ENCODE measurements around the gene AMN1.
"Not testable (repeated sequence)": the region's sequence is repeated elsewhere in the genome, so short reads cannot be mapped to it uniquely, and the experiment has no call there.

Gene AMN1

GRCh38 chr12:31672521-31672920 is 56.3 kb downstream of the AMN1 start:
- no peak for DNase-seq

GRCh38 chr12:31669582-31669981 is 59.2 kb downstream of the AMN1 start:
- not testable (repeated sequence) for DNase-seq

GRCh38 chr12:31669020-31669419 is 59.8 kb downstream of the AMN1 start:
- no peak for DNase-seq

- DNase-seq, result no peak
Measured at GRCh38 chr12:31664038-31664437, 64.8 kb downstream of the AMN1 start.

- DNase-seq, result no peak
Measured at GRCh38 chr12:31663576-31663975, 65.2 kb downstream of the AMN1 start.

- DNase-seq, result no peak
Measured at GRCh38 chr12:31662176-31662849, 66.5 kb downstream of the AMN1 start.

GRCh38 chr12:31659087-31659942 is 69.5 kb downstream of the AMN1 start, which contains the start of gene ETFBKMT:
ETFBKMT (plus strand) TSS chr12:31659688; CDS start chr12:31661954, 2,266 bp downstream.
- peak; percentile 98 for DNase-seq

- DNase-seq, result peak; percentile 9
Measured at GRCh38 chr12:31658471-31659086, 70.2 kb downstream of the AMN1 start.

- DNase-seq, result no peak
Measured at GRCh38 chr12:31655792-31656191, 73.0 kb downstream of the AMN1 start.

GRCh38 chr12:31655208-31655607 is 73.6 kb downstream of the AMN1 start:
- no peak for DNase-seq

GRCh38 chr12:31651893-31652521 is 76.8 kb downstream of the AMN1 start:
- peak; percentile 42 for DNase-seq

- DNase-seq, result no peak
Measured at GRCh38 chr12:31650918-31651317, 77.9 kb downstream of the AMN1 start.

GRCh38 chr12:31647086-31647491 is 81.7 kb downstream of the AMN1 start:
- no peak for DNase-seq

- DNase-seq, result no peak
Measured at GRCh38 chr12:31645924-31646323, 82.9 kb downstream of the AMN1 start.

GRCh38 chr12:31644536-31644935 is 84.3 kb downstream of the AMN1 start:
- DNase-seq, result no peak

GRCh38 chr12:31641509-31642090 is 87.2 kb downstream of the AMN1 start:
- no peak for DNase-seq

GRCh38 chr12:31634620-31635019 is 94.2 kb downstream of the AMN1 start:
- no peak for DNase-seq

- DNase-seq, result no peak
Measured at GRCh38 chr12:31633464-31633863, 95.4 kb downstream of the AMN1 start.

- no peak for DNase-seq
Measured at GRCh38 chr12:31631809-31632208, 97.0 kb downstream of the AMN1 start.

GRCh38 chr12:31631023-31631724 is 97.6 kb downstream of the AMN1 start:
- DNase-seq, result no peak

GRCh38 chr12:31629756-31630732 is 98.8 kb downstream of the AMN1 start:
- DNase-seq, result no peak

All from hematopoietic multipotent progenitor cell treated with erythropoietin and hydrocortisone succinate and interleukin-3 and kit ligand, for 6 days (in vitro differentiated cells).